GM18861 (cell line): ENCODE data around the gene BCL2.
A peak's percentile ranks its signal among the peaks of the same experiment; 100 is the strongest.

ENCODE experiments used
- ATAC-seq: cut with Tn5 transposase; IDR thresholded peaks from one replicate; pipeline ENCODE4 v1.9.1; 2021; ENCODE audit not compliant: unreplicated experiment

BCL2 gene

GRCh38 chr18:63329431-63330145 lies 10.0 kb upstream of the BCL2 start:
- ATAC-seq, result no peak

DNA sequence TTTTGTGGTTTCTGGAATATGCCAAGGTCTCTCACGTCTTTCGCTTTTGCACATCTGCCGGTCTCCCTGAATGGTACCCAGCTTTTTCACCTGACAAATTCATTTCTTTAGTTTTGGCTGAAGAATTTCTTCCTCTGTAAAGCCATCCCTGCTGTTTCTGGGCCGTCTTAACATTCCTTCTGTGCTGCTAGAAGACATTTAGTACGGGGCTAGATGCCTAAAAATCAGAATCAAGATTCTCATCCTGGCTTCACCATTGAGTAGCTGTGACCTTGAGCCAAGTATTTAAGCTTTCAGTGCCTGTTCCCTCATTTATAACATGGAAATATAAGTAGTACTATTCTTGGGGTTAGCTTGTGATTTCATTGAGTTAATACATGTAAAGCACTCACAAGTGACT lies 6.4 kb upstream of the BCL2 start:
- no peak for ATAC-seq

DNA sequence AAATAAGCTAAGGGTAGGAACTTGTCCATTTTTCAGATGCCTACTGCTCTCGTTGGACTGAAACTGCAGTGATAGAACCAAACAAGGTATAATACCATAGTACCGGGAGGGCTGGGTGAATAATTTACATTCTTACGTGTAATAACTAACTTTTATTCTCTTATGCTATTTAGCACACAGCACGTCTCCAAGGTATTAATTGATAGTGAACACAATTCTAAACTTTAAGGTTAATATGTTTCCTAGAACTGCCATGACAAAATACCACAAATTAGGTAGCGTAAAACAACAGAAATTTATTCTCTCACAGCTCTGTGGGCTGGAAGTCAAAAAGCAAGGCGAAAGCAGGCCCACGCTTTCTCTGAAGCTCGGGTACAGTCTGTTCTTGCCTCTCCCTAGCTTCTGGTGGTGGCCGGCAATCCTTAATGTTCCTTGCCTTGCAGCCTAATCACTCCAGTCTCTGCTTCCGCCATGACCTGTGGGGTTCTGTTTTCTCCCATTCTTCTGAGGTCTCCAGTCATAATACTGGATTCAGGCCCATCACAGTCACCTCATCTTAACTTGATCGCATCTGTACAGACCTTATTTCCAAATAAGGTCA lies 5.6 kb upstream of the BCL2 start:
- no peak for ATAC-seq

GRCh38 chr18:63322908-63323634 lies 3.5 kb upstream of the BCL2 start:
- no peak for ATAC-seq

- no peak for ATAC-seq
These were observed 2.6 kb upstream of the BCL2 start for GRCh38 chr18:63322206-63322605.

GRCh38 chr18:63321291-63321690 lies 1.7 kb upstream of the BCL2 start:
- no peak for ATAC-seq

GRCh38 chr18:63320975-63321265 lies 1.4 kb upstream of the BCL2 start:
- no peak for ATAC-seq

GRCh38 chr18:63320123-63320974 lies 780 bp upstream of the BCL2 start:
- ATAC-seq, result peak; percentile 34

- no peak for ATAC-seq
These were observed 633 bp downstream of the BCL2 start for GRCh38 chr18:63318889-63319382.

GRCh38 chr18:63317982-63318888 lies 1.3 kb downstream of the BCL2 start:
- peak; percentile 31 for ATAC-seq

GRCh38 chr18:63317556-63317946 lies 2.0 kb downstream of the BCL2 start:
- ATAC-seq, result no peak

DNA sequence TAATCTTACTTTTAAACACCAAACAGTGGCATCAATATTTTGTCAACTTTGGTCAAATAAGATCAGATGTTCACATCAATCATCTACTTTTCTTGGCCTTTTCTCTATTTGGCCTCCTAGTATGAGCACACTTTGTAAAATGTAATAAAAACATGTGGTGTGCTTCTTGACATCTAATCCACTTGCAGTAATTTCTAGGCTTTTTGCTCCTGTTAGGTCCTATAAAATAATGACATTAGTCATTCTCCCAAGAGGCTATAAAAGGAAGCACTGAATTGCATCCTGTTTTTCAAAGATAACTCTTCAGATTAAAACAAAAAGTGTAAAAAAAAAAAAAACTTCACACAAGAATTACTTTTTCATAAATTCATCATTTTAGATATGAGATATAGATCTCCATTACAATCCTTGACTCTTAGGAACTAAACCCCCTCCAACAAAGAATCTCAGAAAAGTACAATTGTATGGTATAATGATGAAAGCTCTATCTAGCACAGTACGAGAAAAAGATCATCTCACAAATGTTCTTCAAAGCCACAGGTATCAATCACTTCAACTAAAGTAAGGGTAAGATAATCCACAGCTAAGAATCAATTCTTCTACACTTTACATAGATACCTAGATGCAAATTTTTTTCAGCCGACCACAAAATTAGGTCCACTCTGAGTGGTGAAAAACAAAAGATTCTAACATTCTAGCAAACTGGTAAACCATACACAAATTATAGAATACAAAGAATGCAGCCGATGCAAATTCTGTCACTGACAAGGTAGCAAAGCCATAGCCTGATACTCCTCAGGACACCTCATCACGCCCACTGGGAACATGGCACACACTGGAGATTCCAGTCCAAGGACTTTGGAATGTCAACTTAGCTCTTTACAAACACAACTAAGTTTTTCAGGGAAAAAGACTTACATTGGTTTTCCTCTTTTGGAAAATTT lies 2.7 kb downstream of the BCL2 start:
- ATAC-seq, result peak; percentile 19

- ATAC-seq, result no peak
These were observed 3.7 kb downstream of the BCL2 start for GRCh38 chr18:63315876-63316275.

DNA sequence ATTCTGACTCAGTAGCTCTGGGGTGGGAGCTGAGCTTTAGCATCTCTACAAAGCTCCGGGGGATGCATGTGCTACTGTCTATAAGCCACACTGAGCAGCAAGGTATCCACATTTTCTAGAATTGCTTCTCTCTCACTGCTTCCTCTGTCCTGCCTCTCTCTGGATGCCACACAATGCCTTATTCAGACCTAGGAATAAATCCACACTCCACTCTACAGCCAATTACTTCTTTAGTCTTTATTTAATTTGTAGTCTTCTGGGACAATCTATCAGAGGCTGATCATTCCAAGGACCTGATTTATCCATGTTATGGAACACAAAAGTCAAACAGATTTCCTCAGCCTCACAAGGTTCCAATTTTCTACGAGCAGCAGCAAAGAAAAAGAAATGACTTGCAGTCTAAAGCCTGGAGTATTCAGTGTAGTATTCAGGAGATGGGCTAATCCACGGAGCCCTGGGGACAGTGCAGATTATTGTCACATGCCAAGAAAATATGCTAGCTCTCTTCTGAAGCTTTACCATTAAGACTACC lies 4.4 kb downstream of the BCL2 start:
- no peak for ATAC-seq

GRCh38 chr18:63314062-63314790 lies 5.3 kb downstream of the BCL2 start:
- no peak for ATAC-seq

- no peak for ATAC-seq
These were observed 6.1 kb downstream of the BCL2 start for GRCh38 chr18:63313396-63313917.

DNA sequence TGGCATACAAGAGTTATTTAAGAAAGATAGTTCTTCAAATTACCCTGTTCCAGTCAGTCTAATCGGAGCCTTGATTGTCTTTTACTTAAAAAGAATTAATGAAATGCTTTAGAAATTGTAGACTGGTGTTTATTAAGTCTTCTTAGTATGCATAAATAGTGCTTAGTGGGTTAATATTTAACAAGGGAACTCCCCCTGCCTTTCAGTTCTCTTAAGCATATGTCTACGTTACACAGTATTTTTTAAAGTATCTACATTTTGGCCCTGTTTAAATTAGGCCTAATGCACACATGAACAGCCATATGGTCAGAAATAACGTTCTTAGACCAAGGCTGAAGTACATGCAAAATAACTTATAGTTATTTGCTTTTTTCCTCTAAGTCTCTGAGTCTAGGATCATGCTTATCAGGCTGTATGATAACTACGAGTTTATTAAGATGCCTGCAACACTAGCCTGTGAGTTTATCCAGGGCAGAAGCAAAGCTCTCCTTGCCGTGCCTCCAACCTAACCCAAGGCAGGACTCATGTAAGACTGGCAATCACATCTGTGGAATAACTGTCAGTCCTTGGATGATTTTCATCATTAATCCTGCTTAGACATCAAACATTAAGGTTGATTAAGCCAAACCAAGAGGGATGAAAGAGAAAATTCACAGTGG lies 6.7 kb downstream of the BCL2 start:
- ATAC-seq, result peak; percentile 30

- ATAC-seq, result no peak
These were observed 7.6 kb downstream of the BCL2 start for GRCh38 chr18:63312019-63312409.
